Hematopoietic multipotent progenitor cell (in vitro differentiated cells): ENCODE data around the gene MCM9. TPM values are rescaled to one million over a fixed set of nuclear protein-coding genes. Genes with fewer than 3 reads are reported as not detected.
"Not testable (repeated sequence)": the region's sequence is repeated elsewhere in the genome, so short reads cannot be mapped to it uniquely, and the experiment has no call there.

Source experiments
- DNase-seq, 3 donors: peaks; one replicate each; pipeline ENCODE4 v3.0.0-alpha.2; 2011 to 2015; ENCODE audit warnings: low read depth in 2 of 3, low spot score in 2 of 3
- total RNA-seq: library from RNA; depleted of rRNA; stranded (reverse); fragments of >200 nt; gene quantifications from one replicate; pipeline ENCODE4 v1.2.3, GENCODE V29; 2012

The MCM9 gene
- total RNA-seq, 1 donor, result 14.5 TPM

DNA sequence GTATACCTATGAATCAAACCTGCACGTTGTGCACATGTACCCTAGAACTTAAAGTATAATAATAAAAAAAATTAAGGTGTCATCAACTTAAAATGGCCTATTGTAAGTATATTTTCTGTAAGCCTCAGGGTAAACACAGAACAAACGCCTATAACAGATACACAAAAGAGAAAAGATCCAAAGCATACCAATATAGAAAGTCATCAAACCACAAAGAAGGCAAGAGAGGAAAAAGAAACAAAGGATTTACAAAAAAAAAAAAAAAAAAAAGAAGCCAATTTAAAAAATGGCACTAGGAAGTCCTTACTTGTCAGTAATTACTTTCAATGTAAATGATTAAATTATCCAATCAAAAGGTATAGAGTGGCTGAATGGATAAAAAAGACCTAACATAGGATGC is 65.6 kb downstream of the MCM9 start:
- no peak for DNase-seq

GRCh38 chr6:118868901-118869300 is 66.1 kb downstream of the MCM9 start:
- not testable (repeated sequence) for DNase-seq

- no peak for DNase-seq
Measured at GRCh38 chr6:118867181-118867580, 67.8 kb downstream of the MCM9 start.

- DNase-seq, result no peak
Measured at GRCh38 chr6:118865100-118865391, 69.9 kb downstream of the MCM9 start.

GRCh38 chr6:118864341-118865099 is 70.4 kb downstream of the MCM9 start:
- DNase-seq, result peak in 2 of 3 donors; percentile 21 to 49

DNA sequence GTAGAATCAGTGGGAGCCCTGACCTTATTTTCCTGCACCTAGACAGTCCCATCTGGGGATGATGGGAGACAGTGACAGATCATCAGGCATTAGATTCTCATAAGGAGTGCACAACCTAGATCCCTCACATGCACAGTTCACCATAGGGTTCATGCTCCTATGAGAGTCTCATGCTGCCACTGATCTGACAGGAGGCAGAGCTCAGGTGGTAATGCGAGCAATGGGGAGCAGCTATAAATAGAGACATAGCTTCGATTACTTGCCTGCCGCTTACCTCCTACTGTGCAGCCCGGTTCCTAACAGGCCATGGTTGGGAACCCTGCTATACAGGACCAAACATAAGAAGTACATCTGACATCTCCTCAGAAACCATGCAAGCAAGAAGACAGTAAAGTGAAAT is 72.5 kb downstream of the MCM9 start:
- DNase-seq, result no peak

DNA sequence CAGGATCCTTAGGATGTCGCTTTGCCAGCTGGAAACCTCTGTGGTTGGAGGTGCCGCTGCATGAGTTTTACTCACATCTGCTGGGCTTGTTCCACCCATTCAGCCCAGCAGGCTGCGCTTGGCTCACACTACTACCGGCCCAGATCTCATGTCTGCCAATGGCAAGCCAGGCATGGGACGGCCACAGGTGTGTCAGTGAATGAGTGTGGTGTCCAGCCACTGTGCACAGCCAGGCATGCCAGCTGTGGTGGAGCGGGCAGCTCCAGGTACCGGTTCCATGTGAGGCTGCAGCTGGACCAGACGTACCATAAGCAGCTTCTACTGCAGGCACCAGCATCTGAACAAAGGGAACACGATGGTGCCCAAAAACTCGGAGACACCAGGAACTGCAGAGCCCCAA is 74.1 kb downstream of the MCM9 start:
- DNase-seq, result no peak

DNA sequence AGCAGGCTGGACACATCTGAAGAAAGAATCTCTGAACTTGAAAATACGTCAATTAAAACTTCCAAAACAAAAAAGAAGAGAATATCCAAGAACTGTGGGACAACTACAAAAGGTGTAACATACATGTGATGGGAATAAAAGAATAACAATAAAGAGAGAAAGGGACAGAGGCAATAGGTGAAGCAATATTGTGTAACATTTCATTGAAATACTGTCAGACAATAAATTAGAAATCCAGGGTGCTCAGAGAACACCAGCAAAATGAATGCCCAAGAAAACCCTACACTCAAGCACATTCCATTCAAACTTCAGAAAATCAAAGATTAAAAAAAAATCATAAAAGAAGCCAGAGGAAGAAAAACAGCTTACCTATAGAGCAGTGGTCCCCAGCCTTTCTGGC is 74.6 kb downstream of the MCM9 start:
- no peak for DNase-seq

GRCh38 chr6:118859517-118860064 is 75.4 kb downstream of the MCM9 start:
- no peak for DNase-seq

DNA sequence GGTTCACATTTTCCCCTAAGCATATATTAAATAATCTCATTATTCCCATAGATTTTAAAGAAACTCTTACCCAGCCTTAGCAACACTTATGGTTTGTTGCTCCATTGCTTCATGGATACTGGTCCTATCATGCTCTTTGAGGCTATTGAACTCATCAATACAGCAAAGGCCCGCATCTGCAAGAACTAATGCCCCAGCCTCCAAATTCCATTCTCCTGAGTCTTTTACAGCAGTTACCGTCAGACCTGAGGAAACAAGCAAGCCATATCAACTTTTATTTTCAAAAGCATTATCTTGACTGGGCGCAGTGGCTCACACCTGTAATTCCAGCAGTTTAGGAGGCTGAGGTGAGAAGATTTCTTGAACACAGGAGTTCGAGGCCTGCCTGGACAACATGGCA is 78.7 kb downstream of the MCM9 start:
- no peak for DNase-seq

GRCh38 chr6:118853408-118853807 is 81.6 kb downstream of the MCM9 start:
- no peak for DNase-seq

DNA sequence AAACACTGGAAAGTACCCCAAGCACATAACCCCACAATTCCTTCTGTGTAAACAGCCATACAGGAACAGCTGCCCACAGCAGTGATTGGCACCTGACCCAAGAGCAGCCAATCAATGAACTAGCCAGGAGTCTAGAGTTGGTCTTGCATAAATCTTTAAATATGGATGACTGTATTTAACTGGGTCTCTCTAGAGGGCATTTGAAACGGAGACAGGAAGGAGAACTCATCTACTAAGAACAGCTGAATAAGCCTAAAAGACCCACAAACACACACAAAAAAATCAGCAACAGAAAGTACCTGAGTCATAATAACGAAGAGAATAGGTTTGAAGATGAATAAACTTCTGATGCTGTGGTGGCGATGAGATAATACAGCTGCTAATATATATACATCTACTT is 90.0 kb downstream of the MCM9 start:
- DNase-seq, result no peak

DNA sequence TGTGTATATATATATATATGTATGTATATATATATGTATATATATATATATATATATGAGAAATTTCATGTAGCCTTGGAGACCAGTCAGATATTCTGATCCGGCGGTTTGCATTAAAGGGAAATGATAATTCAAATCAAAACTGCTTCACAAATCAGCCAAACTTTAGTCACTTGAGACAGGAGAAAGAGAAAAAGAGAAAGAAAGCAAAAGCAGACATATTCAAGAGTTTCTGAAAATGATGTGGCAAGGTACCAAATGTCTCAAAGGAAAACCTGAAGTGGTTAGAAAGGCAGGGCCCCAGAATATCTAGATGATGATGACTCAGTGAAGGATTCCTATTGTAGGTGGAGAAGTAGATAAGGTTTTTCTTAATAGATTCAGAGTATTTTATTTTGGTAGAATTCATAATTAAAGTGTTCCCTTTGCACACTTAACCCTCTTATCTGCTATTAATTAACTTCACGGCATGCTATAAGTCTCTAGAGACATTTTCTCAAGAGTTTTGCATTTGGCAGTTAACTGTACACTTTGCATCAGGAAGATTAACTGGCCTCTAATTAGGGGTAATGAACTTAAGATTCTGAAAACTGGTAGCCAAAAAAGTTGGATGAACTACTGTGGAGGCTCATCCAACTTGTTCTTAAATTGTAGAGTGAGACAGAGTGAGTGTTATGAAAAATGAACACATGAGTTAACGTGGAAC is 91.1 kb downstream of the MCM9 start:
- no peak for DNase-seq

- no peak for DNase-seq
Measured at GRCh38 chr6:118830691-118831090, 104.3 kb downstream of the MCM9 start.

DNA sequence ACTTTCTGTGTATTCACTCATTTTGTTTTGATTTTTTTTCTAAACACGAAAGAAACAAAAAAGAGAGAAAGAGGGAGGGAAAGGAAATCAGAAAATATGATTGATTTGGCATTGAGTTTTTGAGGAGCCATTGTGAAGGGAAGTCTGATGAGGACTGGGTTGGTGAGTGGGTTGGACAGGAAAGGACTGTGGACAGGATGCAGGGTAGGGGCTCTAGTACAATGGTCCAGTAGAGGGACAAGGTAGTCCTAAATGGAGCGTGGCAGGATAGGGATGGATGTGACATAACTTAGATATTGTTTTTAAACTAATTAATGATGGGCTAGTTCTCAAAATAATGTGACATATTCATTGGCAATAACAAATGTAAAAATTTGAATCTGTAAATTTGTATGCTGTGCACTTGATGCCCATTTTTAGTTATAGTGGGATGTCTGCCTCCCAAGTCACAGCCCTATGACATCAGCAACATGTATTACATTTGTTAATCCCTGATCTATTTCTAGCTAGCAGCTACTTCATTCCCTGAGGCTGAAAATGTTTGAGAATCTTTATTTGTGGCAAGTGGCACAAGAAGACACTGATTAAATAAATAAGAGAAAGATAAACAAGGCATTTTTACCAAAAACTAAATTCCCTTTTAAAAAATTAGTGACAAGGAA is 105.0 kb downstream of the MCM9 start:
- DNase-seq, result no peak

- DNase-seq, result no peak
Measured at GRCh38 chr6:118826096-118826495, 108.9 kb downstream of the MCM9 start.

DNA sequence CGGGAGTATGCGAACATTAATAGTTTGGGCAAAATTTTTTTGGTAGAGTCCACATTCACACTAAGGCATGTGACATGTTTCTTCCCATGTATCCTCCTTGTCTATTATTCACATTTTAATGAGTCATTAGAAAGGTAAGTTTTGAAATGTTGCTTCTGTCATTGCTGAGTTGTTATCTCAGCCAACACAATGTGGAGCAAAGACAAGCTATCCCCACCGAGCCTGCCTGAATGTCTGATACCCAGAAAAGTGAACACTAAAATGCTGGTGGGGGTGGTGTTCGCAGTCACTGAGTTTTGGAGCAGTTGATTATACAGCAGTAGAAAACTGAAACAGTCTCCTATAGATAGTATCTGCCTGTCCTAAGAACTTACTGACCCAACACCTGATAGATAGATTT is 109.3 kb downstream of the MCM9 start:
- no peak for DNase-seq

DNA sequence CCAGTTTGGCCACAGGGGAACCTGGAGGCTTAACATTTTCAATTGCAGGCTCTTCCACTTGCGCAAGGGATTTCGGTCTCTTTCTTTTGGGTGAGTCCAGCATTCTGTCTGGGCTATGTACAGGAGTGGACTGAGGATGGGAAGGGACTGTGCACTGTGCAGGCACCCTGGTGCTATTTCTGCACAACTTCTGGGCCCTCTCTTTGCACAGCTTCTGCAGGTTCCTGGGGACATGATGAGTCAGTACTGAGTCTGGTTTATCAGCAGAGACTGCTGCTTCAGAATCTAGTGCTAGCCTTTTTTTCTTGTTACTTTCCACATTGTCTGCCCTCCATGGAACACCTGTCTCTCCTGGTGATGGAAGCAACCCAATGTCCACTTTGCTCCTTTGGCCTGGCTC is 119.5 kb downstream of the MCM9 start:
- DNase-seq, result no peak

DNA sequence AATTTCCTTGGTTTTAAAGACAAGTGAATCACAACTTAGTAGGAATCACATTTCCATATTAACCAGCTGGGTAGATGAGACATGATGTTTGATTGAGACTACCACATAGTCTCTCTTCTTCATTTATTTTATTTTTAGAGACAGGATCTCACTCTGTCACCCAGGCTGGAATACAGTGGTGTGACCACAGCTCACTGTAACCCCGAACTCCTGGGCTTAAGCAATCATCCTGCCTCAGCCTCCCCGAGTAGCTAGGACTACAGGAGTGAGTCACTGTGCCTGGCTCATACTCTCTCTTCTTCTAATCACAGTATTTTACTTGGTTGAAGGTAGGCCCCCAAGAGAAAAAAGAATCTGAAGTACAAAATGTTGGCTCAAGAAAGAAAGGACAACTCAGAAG is 121.2 kb downstream of the MCM9 start:
- no peak for DNase-seq

- no peak for DNase-seq
Measured at GRCh38 chr6:118812970-118813369, 122.0 kb downstream of the MCM9 start.

- peak in 2 of 3 donors; percentile 61 to 79 for DNase-seq
Measured at GRCh38 chr6:118810420-118811027, 124.4 kb downstream of the MCM9 start.
